ENCODE data around the gene ASZ1. TPM values are rescaled to one million over a fixed set of nuclear protein-coding genes. Genes with fewer than 3 reads are reported as not detected.
A peak's percentile ranks its signal among the peaks of the same experiment; 100 is the strongest.

ASZ1 gene
- total RNA-seq, 6 experiments from 2014 or later, result not detected

- H3K9me3 Mint-ChIP-seq, result no peaks in the 10 kb centered on the region
- no peaks in the 10 kb centered on the region for H3K4me1 Mint-ChIP-seq (ENCODE audit: low read depth)
- 0 out of 2 replicates have a peak, but pooled peaks cover 2% of the 10 kb centered on the region for H3K27me3 Mint-ChIP-seq (ENCODE audit: insufficient read depth)
- no peak for TF ChIP-seq CTCF (IDR thresholded peaks at IDR 0.05)
- DNase-seq, result no peak
- H3K4me3 Mint-ChIP-seq, result no peak overlapping the region
- no peaks in the 10 kb centered on the region for H3K36me3 Mint-ChIP-seq (ENCODE audit: low read depth)
- no peak overlapping the region for H3K27ac Mint-ChIP-seq
These were observed 15.8 kb downstream of the ASZ1 start for GRCh38 chr7:117411539-117411938.

GRCh38 chr7:117408831-117409230 is 18.5 kb downstream of the ASZ1 start:
- Mint-ChIP-seq H3K4me3 (no peak overlapping the region), H3K27me3 (ENCODE audit: insufficient read depth) (peaks cover 2% of the 10 kb centered on the region; the same call in 1 of the 2 replicates), H3K36me3 (ENCODE audit: low read depth) (no peaks in the 10 kb centered on the region), H3K27ac (no peak overlapping the region), H3K4me1 (ENCODE audit: low read depth) (no peaks in the 10 kb centered on the region), H3K9me3 (no peaks in the 10 kb centered on the region)
- DNase-seq, result no peak
- no peak for TF ChIP-seq CTCF (IDR thresholded peaks at IDR 0.05)

- H3K4me1 Mint-ChIP-seq (ENCODE audit: low read depth), result no peaks in the 10 kb centered on the region; the same call in 1 of the 2 replicates
- TF ChIP-seq CTCF (IDR thresholded peaks at IDR 0.05), result 0 out of 2 replicates have a peak, but pooled peaks have one; percentile 16
- no peaks in the 10 kb centered on the region for H3K9me3 Mint-ChIP-seq
- no peak overlapping the region for H3K27ac Mint-ChIP-seq
- no peak overlapping the region for H3K4me3 Mint-ChIP-seq
- peaks cover 2% of the 10 kb centered on the region; the same call in 1 of the 2 replicates for H3K27me3 Mint-ChIP-seq (ENCODE audit: insufficient read depth)
- H3K36me3 Mint-ChIP-seq (ENCODE audit: low read depth), result no peaks in the 10 kb centered on the region
- DNase-seq, result no peak
These were observed 21.8 kb downstream of the ASZ1 start for GRCh38 chr7:117405519-117405918.

- no peaks in the 10 kb centered on the region for H3K9me3 Mint-ChIP-seq
- no peak for TF ChIP-seq CTCF (IDR thresholded peaks at IDR 0.05)
- no peak overlapping the region for H3K27ac Mint-ChIP-seq
- H3K36me3 Mint-ChIP-seq (ENCODE audit: low read depth), result no peaks in the 10 kb centered on the region
- H3K27me3 Mint-ChIP-seq (ENCODE audit: insufficient read depth), result peaks cover 2% of the 10 kb centered on the region
- no peak for DNase-seq
- H3K4me1 Mint-ChIP-seq (ENCODE audit: low read depth), result no peaks in the 10 kb centered on the region; the same call in 1 of the 2 replicates
- H3K4me3 Mint-ChIP-seq, result no peak overlapping the region
These were observed 23.6 kb downstream of the ASZ1 start for GRCh38 chr7:117403737-117404136.

GRCh38 chr7:117402109-117402508 is 25.2 kb downstream of the ASZ1 start:
- no peak overlapping the region for H3K27ac Mint-ChIP-seq
- DNase-seq, result no peak
- no peak overlapping the region for H3K4me3 Mint-ChIP-seq
- H3K27me3 Mint-ChIP-seq (ENCODE audit: insufficient read depth), result peaks cover under 1% of the 10 kb centered on the region
- no peaks in the 10 kb centered on the region for H3K9me3 Mint-ChIP-seq
- H3K4me1 Mint-ChIP-seq (ENCODE audit: low read depth), result no peaks in the 10 kb centered on the region; the same call in 1 of the 2 replicates
- H3K36me3 Mint-ChIP-seq (ENCODE audit: low read depth), result no peaks in the 10 kb centered on the region
- TF ChIP-seq CTCF (IDR thresholded peaks at IDR 0.05), result no peak

Data from HFFc6 (cell line).